Lower leg skin (tissue), 4 donors: ENCODE measurements around the gene SRPK3. TPM values are rescaled to one million over a fixed set of nuclear protein-coding genes. Genes with fewer than 3 reads are reported as not detected.

ENCODE experiments used
- DNase-seq, 2 donors: peaks; one replicate each; pipeline ENCODE4 v3.0.0-alpha.2; 2019; ENCODE audit warnings: low spot score in 2 of 2
- H3K4me3 ChIP-seq: fragments of 200-600 bp; sonication (generic); 2 replicates; pipeline ENCODE4 v1.5.1; 2017; ENCODE audit warnings: mild to moderate bottlenecking, low read depth; ENCODE audit not compliant: poor library complexity, severe bottlenecking
- CTCF ChIP-seq, 3 donors: fragments of 450-650 bp; IDR thresholded peaks; one replicate each; pipeline ENCODE4 v1.5.1; 2016; ENCODE audit warnings: antibody characterized with exemption in 3 of 3, mild to moderate bottlenecking in 3 of 3, moderate library complexity in 2 of 3
- POLR2A ChIP-seq, 2 donors: fragments of 450-650 bp; IDR thresholded peaks; one replicate each; pipeline ENCODE4 v1.6.1; 2016 to 2017; ENCODE audit warnings: antibody characterized with exemption in 2 of 2, mild to moderate bottlenecking in 1 of 2, moderate library complexity in 1 of 2
- WGBS, 2 donors: methylation state at CpG; one replicate each; pipeline ENCODE4 v1.1.5; 2018; 5-methylcytosine and 5-hydroxymethylcytosine counted together
- intact Hi-C: fragments of 100-400 bp; cut with DNase I; formaldehyde crosslinking; loops from one replicate; pipeline ENCODE4 v1.15.0; 2023; ENCODE audit warnings: low total_unique reads
- total RNA-seq, 4 donors: library from RNA; depleted of rRNA; stranded (reverse); fragments of >200 nt; gene quantifications; one replicate each; pipeline ENCODE4 v1.1.0, GENCODE V29; 2016

The SRPK3 gene
- total RNA-seq, 4 donors from 2014 or later = 0.30 to 0.79 (median 0.36) TPM; not detected in 1

- no peak for DNase-seq
- intact Hi-C loops = no loop called here
- no peak overlapping the region for H3K4me3 ChIP-seq
- 14 to 36% methylated on average over 39 of the region's 67 CpGs for WGBS, 2 donors
- TF ChIP-seq POLR2A (IDR thresholded peaks at IDR 0.05) (no peak), CTCF (IDR thresholded peaks at IDR 0.05) (no peak)
These were observed 37.9 kb downstream of the SRPK3 start for GRCh38 chrX:153818571-153819383.

GRCh38 chrX:153819384-153820040 lies 38.7 kb downstream of the SRPK3 start:
- no peak for DNase-seq
- no peak for TF ChIP-seq POLR2A (IDR thresholded peaks at IDR 0.05)
- TF ChIP-seq CTCF (IDR thresholded peaks at IDR 0.05) = no peak
- WGBS, 2 donors = 30 to 51% methylated on average over 18 to 19 of the region's 23 CpGs
- intact Hi-C loops = no loop called here
- no peak overlapping the region for H3K4me3 ChIP-seq

- 80 to 89% methylated on average over 6 to 7 of the region's 7 CpGs for WGBS, 2 donors
- TF ChIP-seq CTCF (IDR thresholded peaks at IDR 0.05) (no peak), POLR2A (IDR thresholded peaks at IDR 0.05) (no peak)
- DNase-seq = no peak
- intact Hi-C loops = no loop called here
- no peak overlapping the region for H3K4me3 ChIP-seq
These were observed 39.8 kb downstream of the SRPK3 start for GRCh38 chrX:153820601-153821000.

GRCh38 chrX:153821066-153821465 lies 40.2 kb downstream of the SRPK3 start:
- intact Hi-C loops = no loop called here
- 89 to 91% methylated on average over 8 to 9 of the region's 9 CpGs for WGBS, 2 donors
- H3K4me3 ChIP-seq = no peak overlapping the region
- DNase-seq = no peak
- no peak for TF ChIP-seq POLR2A (IDR thresholded peaks at IDR 0.05)
- no peak for TF ChIP-seq CTCF (IDR thresholded peaks at IDR 0.05)

GRCh38 chrX:153824348-153824747 lies 43.5 kb downstream of the SRPK3 start:
- TF ChIP-seq POLR2A (IDR thresholded peaks at IDR 0.05) = no peak
- no peak for TF ChIP-seq CTCF (IDR thresholded peaks at IDR 0.05)
- WGBS, 2 donors = 87 to 90% methylated on average over 4 to 10 of the region's 10 CpGs
- intact Hi-C loops = no loop called here
- no peak for DNase-seq
- no peak overlapping the region for H3K4me3 ChIP-seq
